ENCODE measurements around the gene CAPZA2. TPM values are rescaled to one million over a fixed set of nuclear protein-coding genes. Genes with fewer than 3 reads are reported as not detected.
A peak's percentile ranks its signal among the peaks of the same experiment; 100 is the strongest.

Gene CAPZA2
- total RNA-seq, 1 experiment from 2014 or later: 153 TPM

DNA sequence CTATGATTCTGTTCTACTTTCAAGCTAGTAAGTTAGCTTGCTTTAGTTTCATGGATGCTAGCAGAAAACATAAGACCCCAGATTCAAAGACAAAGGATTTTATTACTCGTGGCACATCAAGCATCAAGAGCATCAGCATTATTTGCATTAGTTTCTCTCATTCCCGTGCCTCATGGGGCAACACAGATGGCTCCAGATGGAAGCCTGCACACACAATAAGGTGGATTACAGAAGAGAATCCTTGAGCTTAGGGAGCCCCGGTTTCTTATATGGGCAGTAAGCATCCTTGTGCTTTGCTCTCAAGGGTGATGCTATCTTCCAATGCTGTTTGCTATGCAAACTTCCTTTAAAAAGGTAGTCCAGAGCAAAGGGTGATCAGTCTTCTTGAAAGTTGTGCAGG lies 10.7 kb upstream of the CAPZA2 start:
- H3K9me3 Mint-ChIP-seq: no peaks in the 10 kb centered on the region; the same call in 1 of the 2 replicates
- peaks cover 23% of the 10 kb centered on the region for H3K4me1 Mint-ChIP-seq
- H3K27ac Mint-ChIP-seq: no peak overlapping the region
- POLR2A ChIA-PET: no interaction called here
- ATAC-seq: no peak
- no peaks in the 10 kb centered on the region for H3K36me3 Mint-ChIP-seq
- CTCF ChIA-PET: no interaction called here
- DNase-seq (ENCODE audit: low spot score): no peak
- H3K4me3 Mint-ChIP-seq: no peak overlapping the region
- TF ChIP-seq ZNF317 (CRISPR knock-in tag; IDR thresholded peaks at IDR 0.05; ENCODE audit: borderline replicate concordance, low read depth): no peak
- TF ChIP-seq, protein P1, sequence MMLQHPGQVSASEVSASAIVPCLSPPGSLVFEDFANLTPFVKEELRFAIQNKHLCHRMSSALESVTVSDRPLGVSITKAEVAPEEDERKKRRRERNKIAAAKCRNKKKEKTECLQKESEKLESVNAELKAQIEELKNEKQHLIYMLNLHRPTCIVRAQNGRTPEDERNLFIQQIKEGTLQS (CRISPR knock-in tag; conservative IDR thresholded peaks at IDR 0.05): no peak
- TF ChIP-seq, protein P2, sequence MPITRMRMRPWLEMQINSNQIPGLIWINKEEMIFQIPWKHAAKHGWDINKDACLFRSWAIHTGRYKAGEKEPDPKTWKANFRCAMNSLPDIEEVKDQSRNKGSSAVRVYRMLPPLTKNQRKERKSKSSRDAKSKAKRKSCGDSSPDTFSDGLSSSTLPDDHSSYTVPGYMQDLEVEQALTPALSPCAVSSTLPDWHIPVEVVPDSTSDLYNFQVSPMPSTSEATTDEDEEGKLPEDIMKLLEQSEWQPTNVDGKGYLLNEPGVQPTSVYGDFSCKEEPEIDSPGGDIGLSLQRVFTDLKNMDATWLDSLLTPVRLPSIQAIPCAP (CRISPR knock-in tag; IDR thresholded peaks at IDR 0.05): no peak
- no peak for TF ChIP-seq CBFB (CRISPR knock-in tag; IDR thresholded peaks at IDR 0.05; ENCODE audit: low read depth)
- TF ChIP-seq TCF7 (CRISPR knock-in tag; IDR thresholded peaks at IDR 0.05; ENCODE audit: low read depth): no peak
- no peak for TF ChIP-seq SMAD4 (CRISPR knock-in tag; IDR thresholded peaks at IDR 0.05)
- TF ChIP-seq, protein P3, sequence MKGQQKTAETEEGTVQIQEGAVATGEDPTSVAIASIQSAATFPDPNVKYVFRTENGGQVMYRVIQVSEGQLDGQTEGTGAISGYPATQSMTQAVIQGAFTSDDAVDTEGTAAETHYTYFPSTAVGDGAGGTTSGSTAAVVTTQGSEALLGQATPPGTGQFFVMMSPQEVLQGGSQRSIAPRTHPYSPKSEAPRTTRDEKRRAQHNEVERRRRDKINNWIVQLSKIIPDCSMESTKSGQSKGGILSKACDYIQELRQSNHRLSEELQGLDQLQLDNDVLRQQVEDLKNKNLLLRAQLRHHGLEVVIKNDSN (CRISPR knock-in tag; IDR thresholded peaks at IDR 0.05): no peak
- TF ChIP-seq ZNF219 (CRISPR knock-in tag; IDR thresholded peaks at IDR 0.05; ENCODE audit: borderline replicate concordance): no peak
- TF ChIP-seq, protein P4, sequence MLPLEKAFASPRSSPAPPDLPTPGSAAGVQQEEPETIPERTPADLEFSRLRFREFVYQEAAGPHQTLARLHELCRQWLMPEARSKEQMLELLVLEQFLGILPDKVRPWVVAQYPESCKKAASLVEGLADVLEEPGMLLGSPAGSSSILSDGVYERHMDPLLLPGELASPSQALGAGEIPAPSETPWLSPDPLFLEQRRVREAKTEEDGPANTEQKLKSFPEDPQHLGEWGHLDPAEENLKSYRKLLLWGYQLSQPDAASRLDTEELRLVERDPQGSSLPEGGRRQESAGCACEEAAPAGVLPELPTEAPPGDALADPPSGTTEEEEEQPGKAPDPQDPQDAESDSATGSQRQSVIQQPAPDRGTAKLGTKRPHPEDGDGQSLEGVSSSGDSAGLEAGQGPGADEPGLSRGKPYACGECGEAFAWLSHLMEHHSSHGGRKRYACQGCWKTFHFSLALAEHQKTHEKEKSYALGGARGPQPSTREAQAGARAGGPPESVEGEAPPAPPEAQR (CRISPR knock-in tag; IDR thresholded peaks at IDR 0.05): no peak
- no peaks in the 10 kb centered on the region; the same call in 1 of the 2 replicates for H3K27me3 Mint-ChIP-seq (ENCODE audit: low read depth)

DNA sequence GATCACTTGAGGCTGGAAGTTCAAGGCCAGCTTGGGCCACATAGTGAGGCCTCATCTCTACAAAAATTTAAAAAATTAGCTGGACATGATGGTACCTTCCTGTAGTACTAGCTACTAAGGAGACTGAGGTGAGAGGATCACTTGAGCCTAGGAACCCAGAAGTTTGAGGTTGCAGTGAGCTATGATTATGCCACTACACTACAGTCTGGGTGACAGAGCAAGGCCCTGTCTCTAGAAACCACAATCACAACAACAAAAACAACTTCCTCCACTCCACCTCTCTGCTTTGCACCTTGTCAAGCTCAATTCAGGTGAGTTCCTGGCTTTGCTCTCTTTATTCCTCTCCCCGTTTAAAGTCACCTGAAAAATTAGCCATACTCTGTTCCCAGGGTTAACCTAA lies 8.3 kb upstream of the CAPZA2 start:
- H3K27me3 Mint-ChIP-seq (ENCODE audit: low read depth): no peaks in the 10 kb centered on the region; the same call in none of the 2 replicates
- H3K9me3 Mint-ChIP-seq: peaks cover 3% of the 10 kb centered on the region
- DNase-seq (ENCODE audit: low spot score) (no peak), ATAC-seq (no peak)
- POLR2A ChIA-PET: no interaction called here
- TF ChIP-seq, protein P5, sequence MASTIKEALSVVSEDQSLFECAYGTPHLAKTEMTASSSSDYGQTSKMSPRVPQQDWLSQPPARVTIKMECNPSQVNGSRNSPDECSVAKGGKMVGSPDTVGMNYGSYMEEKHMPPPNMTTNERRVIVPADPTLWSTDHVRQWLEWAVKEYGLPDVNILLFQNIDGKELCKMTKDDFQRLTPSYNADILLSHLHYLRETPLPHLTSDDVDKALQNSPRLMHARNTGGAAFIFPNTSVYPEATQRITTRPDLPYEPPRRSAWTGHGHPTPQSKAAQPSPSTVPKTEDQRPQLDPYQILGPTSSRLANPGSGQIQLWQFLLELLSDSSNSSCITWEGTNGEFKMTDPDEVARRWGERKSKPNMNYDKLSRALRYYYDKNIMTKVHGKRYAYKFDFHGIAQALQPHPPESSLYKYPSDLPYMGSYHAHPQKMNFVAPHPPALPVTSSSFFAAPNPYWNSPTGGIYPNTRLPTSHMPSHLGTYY (CRISPR knock-in tag; IDR thresholded peaks at IDR 0.05): no peak
- peaks cover 34% of the 10 kb centered on the region for H3K4me1 Mint-ChIP-seq
- H3K4me3 Mint-ChIP-seq: no peak overlapping the region
- CTCF ChIA-PET: interaction anchor here (1.0 to 1.4 kb wide), 2 partner anchors 9 to 304 kb away, joined by 3 read pairs; no protein-coding TSS in a partner anchor
- H3K36me3 Mint-ChIP-seq: no peaks in the 10 kb centered on the region
- no peak overlapping the region for H3K27ac Mint-ChIP-seq

DNA sequence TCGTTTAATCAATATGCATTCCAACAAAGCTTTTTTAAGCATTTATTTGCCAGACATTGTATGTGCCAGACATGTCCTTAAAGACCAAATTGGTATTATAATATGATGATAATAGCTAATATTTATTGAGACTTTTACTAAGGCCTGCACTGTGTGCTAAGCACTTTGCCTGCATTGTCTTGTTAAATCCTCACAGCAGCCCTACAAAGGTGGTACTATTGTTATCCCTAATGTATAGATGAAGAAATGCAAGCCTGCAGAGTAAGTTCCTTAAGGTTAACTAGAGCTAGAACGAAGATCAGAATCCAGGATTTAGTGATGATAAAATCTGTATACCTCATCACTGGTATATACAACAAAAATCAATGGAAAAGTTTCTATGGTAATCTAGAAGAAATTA lies 5.3 kb upstream of the CAPZA2 start:
- POLR2A ChIA-PET: no interaction called here
- no peaks in the 10 kb centered on the region; the same call in none of the 2 replicates for H3K27me3 Mint-ChIP-seq (ENCODE audit: low read depth)
- peak; percentile 86 for ATAC-seq
- H3K36me3 Mint-ChIP-seq: no peaks in the 10 kb centered on the region
- no peak overlapping the region for H3K27ac Mint-ChIP-seq
- H3K9me3 Mint-ChIP-seq: peaks cover 3% of the 10 kb centered on the region; the same call in 1 of the 2 replicates
- peak overlapping the region; percentile 33; the same call in 1 of the 2 replicates for H3K4me3 Mint-ChIP-seq
- no peak for DNase-seq (ENCODE audit: low spot score)
- TF ChIP-seq, protein P6, sequence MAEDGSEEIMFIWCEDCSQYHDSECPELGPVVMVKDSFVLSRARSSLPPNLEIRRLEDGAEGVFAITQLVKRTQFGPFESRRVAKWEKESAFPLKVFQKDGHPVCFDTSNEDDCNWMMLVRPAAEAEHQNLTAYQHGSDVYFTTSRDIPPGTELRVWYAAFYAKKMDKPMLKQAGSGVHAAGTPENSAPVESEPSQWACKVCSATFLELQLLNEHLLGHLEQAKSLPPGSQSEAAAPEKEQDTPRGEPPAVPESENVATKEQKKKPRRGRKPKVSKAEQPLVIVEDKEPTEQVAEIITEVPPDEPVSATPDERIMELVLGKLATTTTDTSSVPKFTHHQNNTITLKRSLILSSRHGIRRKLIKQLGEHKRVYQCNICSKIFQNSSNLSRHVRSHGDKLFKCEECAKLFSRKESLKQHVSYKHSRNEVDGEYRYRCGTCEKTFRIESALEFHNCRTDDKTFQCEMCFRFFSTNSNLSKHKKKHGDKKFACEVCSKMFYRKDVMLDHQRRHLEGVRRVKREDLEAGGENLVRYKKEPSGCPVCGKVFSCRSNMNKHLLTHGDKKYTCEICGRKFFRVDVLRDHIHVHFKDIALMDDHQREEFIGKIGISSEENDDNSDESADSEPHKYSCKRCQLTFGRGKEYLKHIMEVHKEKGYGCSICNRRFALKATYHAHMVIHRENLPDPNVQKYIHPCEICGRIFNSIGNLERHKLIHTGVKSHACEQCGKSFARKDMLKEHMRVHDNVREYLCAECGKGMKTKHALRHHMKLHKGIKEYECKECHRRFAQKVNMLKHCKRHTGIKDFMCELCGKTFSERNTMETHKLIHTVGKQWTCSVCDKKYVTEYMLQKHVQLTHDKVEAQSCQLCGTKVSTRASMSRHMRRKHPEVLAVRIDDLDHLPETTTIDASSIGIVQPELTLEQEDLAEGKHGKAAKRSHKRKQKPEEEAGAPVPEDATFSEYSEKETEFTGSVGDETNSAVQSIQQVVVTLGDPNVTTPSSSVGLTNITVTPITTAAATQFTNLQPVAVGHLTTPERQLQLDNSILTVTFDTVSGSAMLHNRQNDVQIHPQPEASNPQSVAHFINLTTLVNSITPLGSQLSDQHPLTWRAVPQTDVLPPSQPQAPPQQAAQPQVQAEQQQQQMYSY (CRISPR knock-in tag; IDR thresholded peaks at IDR 0.05): 0 out of 2 replicates have a peak, but pooled peaks have one; percentile 6
- TF ChIP-seq MXD4 (CRISPR knock-in tag; IDR thresholded peaks at IDR 0.05; ENCODE audit: borderline replicate concordance): no peak
- H3K4me1 Mint-ChIP-seq: peaks cover 39% of the 10 kb centered on the region
- CTCF ChIA-PET: interaction anchor here (0.9 to 1.3 kb wide), 3 partner anchors 13 to 270 kb away, joined by 3 to 4 read pairs (median 3); no protein-coding TSS in a partner anchor

Measured in WTC11 (cell line).